ENCODE measurements around the gene RAB4A.
A peak's percentile ranks its signal among the peaks of the same experiment; 100 is the strongest.
"Not testable (repeated sequence)": the region's sequence is repeated elsewhere in the genome, so short reads cannot be mapped to it uniquely, and the experiment has no call there.

Gene RAB4A

DNA sequence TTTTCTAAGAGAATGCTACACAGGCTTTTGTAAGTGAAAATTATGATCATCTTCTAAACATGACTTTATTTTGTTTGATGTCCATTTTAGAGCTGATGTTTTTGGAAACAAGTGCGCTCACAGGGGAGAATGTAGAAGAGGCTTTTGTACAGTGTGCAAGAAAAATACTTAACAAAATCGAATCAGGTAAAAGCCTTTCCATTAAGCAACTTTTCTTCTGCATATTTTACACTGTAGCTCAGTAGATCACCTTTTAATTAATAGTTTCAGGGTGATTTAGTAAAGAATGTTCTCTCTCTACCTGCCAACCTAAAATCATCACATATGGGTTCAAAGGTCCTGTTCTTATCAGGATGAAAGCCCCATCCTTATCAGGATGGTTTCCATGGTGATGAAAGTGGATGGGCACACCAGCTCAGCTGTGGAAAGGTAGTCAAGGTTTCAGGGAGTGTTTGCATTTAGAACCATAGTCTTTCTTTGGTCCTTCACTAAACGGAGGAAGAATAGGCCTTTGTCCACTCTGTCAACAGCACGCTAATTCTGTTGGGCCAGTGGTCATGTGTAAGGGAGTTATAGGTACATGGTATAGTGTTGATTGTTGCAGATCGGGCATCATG, 28.1 kb downstream of the RAB4A start:
- no peak for DNase-seq

- DNase-seq, result no peak
These were observed 29.3 kb downstream of the RAB4A start for GRCh38 chr1:229300099-229300757.

DNA sequence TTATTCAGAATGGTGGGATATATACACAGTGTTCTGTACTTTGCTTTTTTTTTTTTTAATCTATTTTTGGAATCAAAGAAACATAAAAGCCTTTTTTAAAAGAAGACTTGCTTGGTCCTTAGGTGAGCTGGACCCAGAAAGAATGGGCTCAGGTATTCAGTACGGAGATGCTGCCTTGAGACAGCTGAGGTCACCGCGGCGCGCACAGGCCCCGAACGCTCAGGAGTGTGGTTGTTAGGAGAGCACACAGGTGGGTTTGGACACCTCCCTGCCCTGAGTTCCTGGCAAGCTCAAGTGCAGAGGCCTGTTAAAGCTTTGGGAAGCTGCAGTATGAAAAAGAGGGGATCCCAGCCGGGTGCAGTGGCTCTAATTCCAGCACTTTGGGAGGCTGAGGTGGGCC, 31.8 kb downstream of the RAB4A start:
- no peak for DNase-seq

DNA sequence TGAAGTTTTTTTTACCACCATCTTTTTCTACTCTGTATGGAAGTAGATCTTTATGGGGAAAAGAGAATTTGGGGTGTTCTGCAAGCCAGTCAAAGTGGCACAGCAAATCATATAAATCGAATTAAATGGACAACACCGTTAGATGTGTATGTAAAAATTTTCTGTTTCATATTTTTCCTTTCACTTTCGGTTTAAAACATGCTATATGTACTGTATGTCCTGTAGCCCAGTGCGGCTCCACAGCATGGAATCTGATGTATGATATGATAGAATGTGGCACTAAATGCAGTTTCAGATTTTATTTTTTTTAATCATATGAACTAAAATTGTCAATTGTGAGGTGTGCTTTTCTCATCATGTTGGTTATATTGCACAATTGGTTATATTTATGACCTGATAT, 32.9 kb downstream of the RAB4A start:
- no peak for DNase-seq

DNA sequence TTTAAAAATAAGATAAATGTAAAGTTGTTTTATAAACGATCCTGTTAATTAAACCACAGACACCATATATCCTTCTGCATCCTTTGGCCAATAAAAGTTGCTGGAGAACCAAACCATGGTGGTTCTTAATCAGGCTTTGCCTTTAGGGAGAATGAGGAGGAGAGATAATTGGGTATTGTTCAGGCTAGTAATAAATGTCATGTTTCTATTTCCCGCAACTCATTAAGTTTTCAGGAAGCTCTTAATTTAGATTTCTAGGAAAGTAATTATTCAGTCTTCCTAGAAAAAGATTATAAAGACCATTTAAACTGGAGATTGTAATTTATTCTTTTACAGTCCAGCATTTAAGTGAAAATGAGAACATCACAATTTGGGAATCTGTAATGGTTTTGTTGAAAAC, 34.5 kb downstream of the RAB4A start:
- DNase-seq, result no peak

- no peak for DNase-seq
These were observed 38.2 kb downstream of the RAB4A start for GRCh38 chr1:229309074-229309473.

GRCh38 chr1:229309684-229310083, 38.8 kb downstream of the RAB4A start:
- no peak for DNase-seq

GRCh38 chr1:229310833-229311232, 39.9 kb downstream of the RAB4A start:
- DNase-seq, result no peak

DNA sequence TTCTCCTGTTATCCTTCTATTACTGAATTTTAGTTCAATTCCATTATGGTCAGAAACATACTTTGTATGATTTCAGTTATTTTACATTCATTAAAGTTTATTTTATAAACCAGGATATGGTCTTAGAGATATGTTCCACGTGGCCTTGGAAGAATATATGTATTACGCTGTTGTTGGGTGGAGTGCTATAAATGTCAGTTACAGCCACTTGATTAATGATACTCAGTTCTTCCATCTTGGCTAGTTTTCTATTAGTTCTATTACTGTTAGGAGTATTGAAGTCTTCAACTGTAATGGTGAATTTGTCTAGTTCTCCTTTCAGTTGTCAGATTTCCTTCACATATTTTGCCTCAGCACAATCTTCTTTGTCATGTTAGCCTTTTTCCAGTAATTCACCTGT, 45.3 kb downstream of the RAB4A start:
- DNase-seq, result no peak

GRCh38 chr1:229318056-229318455, 47.1 kb downstream of the RAB4A start:
- no peak for DNase-seq

GRCh38 chr1:229319487-229319886, 48.6 kb downstream of the RAB4A start:
- no peak for DNase-seq

DNA sequence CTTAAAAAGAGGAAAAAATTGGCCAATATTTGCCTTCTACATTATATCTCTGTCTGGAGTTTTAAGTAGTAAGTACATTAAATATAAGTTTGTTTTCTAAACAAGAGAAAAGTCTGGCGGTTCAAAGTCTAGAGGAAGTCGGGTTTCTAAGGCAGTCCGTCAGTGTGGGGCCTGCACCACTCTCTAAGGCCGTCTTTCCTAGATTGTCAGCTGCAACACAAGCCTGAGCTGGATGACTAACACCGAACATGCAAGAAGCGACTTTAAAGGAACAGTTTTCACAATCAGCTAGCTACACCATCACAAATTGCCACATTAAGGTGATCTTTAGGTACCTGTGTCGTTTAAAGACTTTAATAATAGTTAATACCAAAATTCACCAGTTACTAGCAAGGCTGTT, 52.3 kb downstream of the RAB4A start:
- no peak for DNase-seq

DNA sequence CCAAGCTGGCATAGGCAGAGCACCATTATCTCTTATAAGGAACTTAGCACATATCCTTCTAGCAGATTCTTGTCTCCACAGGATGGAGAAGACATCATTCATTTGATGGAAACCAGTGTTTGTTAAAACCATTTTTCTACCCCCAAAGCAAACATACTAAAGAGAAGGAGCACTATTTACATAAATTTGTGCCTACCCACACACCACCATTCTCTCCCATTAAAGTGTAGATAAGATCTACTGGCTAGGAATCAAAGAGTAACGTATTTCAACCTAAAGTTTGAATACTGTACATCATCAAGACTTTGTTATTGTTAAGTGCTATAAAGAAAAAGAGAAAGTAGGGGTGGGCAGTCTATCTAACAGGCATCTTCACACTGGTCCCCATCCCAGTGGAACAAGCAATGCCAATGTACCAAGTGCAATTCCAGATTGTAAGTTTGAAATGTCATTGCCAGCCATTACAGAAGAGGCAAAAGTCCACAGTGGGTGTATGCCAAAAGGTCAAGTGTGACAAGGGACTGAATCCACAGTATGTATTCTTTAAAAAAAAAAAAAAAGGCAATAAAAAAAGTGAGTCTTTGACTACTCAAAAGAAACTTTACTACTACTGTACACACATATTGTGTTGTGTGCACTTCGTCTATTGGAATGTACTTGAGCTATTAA, 53.1 kb downstream of the RAB4A start:
- no peak for DNase-seq

GRCh38 chr1:229325401-229325800, 54.5 kb downstream of the RAB4A start:
- DNase-seq, result no peak

GRCh38 chr1:229325853-229326487, 55.1 kb downstream of the RAB4A start:
- peak in 1 of 5 donors; percentile 23 for DNase-seq

DNA sequence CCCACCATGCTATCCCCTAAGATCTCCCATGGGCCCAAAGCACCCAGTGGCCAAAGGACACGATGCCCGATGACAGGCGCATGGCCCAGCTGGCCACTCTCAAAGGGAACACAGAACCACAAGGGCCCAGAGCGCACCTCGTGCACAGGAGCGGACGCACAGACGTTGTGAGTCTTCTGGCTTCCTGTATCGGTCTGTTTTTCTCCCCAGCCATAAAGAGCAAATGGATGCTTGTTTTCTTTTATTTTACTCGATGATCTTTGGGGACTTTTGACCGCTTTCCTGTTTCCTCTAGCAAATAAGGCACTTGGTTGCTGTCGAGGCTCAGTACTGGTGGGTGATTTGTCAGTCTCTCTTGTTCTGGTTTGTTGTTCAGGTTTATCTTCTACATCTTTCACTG, 55.7 kb downstream of the RAB4A start:
- no peak for DNase-seq

DNA sequence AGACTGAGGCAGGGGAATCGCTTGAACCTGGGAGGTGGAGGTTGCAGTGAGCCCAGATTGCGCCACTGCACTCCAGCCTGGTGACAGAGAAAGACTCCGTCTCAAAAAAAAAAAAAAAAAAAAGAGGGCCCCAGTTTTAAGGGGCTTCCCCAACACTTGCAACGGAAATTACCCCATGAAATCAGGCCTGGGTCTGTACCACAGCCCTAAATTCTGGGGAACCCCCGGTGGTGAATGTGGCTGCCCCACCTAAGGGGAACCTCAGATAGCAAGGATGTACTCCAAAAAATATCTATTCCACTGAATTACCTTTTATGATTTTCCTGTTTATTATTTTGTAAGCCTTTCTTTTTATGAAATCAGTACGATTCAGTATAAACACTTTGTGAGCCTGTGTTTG, 56.9 kb downstream of the RAB4A start:
- DNase-seq, result not testable (repeated sequence)

GRCh38 chr1:229328598-229329362, 57.9 kb downstream of the RAB4A start:
- no peak for DNase-seq

DNA sequence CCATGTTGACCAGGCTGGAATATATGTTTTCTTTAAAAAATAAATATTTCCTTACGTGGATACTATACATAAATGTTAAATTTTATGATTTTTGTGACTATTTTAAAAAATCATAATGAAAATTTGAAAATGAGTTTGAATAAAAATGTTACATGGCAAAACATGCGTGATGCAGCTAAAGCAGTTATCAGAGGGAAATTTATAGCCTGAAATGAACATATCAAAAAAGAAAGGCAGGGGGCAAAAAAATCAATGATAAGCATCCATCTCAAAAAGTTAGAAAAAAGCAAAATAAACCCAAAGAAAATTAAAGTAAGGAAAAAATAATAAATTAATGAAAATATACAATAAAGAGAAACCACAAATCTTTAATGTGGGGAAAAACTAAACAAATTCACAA, 63.4 kb downstream of the RAB4A start:
- DNase-seq, result no peak

DNA sequence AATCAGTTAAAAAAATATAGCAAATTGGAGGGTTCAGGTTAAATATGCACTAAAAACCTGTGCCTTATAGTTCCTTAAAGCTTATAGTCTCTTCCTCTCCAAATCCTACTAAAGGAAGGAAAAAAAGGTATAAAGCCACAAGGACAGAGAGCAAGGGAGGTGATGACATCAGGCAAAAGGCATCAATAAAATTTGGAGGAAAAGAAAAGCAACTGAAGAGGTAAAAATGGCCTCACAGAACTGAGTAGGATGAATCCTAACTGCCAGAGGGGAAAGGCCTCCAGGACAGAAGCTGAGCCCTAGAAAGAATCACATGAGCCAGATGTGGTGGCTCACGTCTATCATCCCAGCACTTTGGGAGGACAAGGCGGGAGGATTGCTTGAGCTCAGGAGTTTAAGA, 63.8 kb downstream of the RAB4A start:
- DNase-seq, result no peak

DNA sequence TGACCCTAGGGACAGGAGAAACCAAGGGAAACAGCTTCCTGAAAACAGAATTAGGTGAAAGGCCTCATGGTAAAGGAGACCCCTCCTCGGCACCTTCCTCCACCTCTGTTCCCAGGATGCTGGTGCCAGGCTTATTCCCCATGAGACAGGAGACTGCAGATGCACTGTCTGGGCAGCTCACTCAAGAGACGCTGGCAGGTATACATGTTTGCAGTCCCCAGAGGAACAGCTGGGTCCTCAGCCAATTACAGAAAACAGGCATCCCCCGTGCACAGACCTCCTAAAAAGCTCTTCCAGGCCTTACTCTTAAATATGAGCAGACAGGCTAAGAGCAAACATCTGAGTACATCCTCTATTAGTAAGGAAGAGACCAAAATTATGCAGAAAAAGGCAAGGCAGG, 65.4 kb downstream of the RAB4A start:
- no peak for DNase-seq

DNA sequence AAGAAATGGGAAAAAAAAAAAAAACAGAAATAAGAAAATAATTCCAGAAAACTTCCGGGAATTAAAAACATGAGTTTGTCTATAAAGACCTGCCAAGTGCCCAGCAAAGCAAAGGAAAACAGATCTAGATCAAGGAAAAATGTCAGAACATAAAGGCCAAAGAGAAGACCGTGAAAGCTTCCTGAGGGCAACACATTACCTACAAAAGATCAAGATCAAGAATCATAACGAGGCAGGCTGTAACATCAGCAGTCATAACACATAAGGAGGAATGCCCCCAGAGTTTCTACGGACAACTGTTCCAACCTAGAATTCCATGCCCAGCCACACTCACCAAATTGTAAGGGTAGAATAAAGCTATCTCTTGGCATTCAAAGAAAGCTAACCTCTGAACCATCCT, 68.2 kb downstream of the RAB4A start:
- DNase-seq, result no peak

DNA sequence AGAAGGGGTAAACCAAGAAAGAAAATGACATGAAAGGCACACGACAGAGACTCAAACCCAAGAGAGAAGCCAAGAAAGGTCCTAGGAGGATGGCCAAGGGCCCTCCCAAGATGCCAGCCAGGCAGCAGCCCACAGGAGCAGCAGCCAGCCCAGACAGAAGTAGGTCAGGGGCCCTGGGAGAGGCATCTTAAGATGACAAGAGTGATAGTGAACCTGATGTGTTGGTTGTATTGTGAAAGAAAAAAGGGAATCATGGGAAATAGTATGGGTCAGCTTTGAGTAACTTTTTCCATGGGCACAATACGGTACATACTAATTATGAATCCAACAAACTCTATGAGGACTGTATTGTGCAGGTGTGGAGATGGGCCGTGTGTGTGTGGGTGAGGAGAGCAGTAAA, 68.6 kb downstream of the RAB4A start:
- peak in 1 of 5 donors; percentile 11 for DNase-seq
